GM12873 (cell line): ENCODE data around the gene OR56B1.

Experiments used
- CTCF ChIP-seq: IDR thresholded peaks from 2 replicates; pipeline ENCODE4 v1.5.1; 2012; ENCODE audit warnings: low read depth, mild to moderate bottlenecking, moderate library complexity, low read length, control low read depth; ENCODE audit not compliant: insufficient read depth; ENCODE audit errors: missing control alignments

The OR56B1 gene

DNA sequence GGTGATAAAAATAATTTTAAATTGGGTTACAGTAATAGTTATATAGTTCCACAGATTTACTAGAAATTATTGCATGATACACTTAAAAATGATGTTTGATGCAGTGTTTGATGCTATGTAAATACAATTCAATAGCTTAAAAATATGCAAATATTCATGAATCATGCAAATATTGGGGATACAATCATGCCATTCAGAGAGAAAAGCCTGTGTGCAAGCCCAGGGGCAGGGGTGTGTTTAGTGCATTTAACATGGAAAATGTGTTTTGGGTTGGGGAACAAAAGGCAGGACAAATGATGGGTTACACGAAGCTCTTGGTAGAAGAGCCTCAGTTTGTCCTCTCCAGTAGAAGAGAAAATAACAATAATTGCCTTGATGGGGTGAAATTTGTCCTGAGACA lies 40.7 kb upstream of the OR56B1 start:
- TF ChIP-seq CTCF, result no peak

DNA sequence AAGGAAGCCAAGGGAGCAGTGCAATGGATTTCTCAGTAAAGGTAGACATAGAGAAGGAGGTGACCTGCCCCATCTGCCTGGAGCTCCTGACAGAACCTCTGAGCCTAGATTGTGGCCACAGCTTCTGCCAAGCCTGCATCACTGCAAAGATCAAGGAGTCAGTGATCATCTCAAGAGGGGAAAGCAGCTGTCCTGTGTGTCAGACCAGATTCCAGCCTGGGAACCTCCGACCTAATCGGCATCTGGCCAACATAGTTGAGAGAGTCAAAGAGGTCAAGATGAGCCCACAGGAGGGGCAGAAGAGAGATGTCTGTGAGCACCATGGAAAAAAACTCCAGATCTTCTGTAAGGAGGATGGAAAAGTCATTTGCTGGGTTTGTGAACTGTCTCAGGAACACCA lies 40.0 kb upstream of the OR56B1 start:
- no peak for TF ChIP-seq CTCF

DNA sequence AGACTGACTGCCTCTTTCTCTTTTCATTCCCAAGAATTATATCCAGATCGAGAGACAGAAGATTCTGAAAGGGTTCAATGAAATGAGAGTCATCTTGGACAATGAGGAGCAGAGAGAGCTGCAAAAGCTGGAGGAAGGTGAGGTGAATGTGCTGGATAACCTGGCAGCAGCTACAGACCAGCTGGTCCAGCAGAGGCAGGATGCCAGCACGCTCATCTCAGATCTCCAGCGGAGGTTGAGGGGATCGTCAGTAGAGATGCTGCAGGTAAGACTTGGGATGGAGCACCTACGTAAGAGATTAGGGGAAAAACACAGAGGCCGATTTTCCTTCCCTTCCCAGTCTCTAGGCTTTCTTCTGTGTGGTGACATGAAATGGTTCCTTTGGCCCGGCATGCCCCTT lies 38.0 kb upstream of the OR56B1 start:
- TF ChIP-seq CTCF, result no peak

- no peak for TF ChIP-seq CTCF
Observed at GRCh38 chr11:5700421-5701054, 35.7 kb upstream of the OR56B1 start.

DNA sequence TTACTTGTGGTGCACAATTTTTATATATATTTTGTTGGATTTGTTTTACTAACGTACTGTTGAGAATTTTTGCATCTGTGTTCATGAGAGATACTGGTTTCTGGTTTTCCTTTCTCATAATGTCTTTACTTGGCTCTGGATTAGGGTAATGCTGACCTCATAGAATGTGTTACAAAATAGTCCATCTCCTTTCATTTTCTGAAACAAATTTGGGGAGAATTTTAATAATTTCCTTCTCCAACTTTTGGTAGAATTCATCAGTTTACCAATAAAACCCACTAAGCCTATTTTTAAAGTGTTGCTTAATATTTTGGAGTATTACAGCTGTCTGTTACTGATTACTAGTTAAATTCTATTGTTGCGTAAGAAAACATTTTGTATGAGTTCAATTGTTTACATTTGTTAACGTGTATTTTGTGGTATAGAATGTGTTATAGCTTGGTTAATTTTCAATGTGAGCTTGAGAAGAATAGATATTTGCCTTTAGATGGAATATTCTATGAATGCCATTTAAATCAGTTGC lies 35.1 kb upstream of the OR56B1 start:
- TF ChIP-seq CTCF, result no peak

- no peak for TF ChIP-seq CTCF
Observed at GRCh38 chr11:5703741-5704536, 32.3 kb upstream of the OR56B1 start.

- no peak for TF ChIP-seq CTCF
Observed at GRCh38 chr11:5705688-5706087, 30.6 kb upstream of the OR56B1 start.
